GM18499 (cell line): ENCODE measurements around the gene UTS2B.
A peak's percentile ranks its signal among the peaks of the same experiment; 100 is the strongest.

Source experiments
- ATAC-seq: cut with Tn5 transposase; IDR thresholded peaks from one replicate; pipeline ENCODE4 v1.9.1; 2021; ENCODE audit warnings: moderate number of reproducible peaks; ENCODE audit not compliant: insufficient read depth, unreplicated experiment

The UTS2B gene

GRCh38 chr3:191353022-191353777, 22.9 kb upstream of the UTS2B start:
- ATAC-seq = no peak

GRCh38 chr3:191352014-191352413, 21.7 kb upstream of the UTS2B start:
- no peak for ATAC-seq

- no peak for ATAC-seq
Measured at GRCh38 chr3:191350396-191351090, 20.2 kb upstream of the UTS2B start.

- no peak for ATAC-seq
Measured at GRCh38 chr3:191348098-191348497, 17.8 kb upstream of the UTS2B start.

- no peak for ATAC-seq
Measured at GRCh38 chr3:191347228-191347627, 16.9 kb upstream of the UTS2B start.

- no peak for ATAC-seq
Measured at GRCh38 chr3:191345334-191345733, 15.0 kb upstream of the UTS2B start.

- no peak for ATAC-seq
Measured at GRCh38 chr3:191343913-191344312, 13.6 kb upstream of the UTS2B start.

- no peak for ATAC-seq
Measured at GRCh38 chr3:191343115-191343514, 12.8 kb upstream of the UTS2B start.

GRCh38 chr3:191342411-191342810, 12.1 kb upstream of the UTS2B start:
- no peak for ATAC-seq

GRCh38 chr3:191342006-191342405, 11.7 kb upstream of the UTS2B start:
- no peak for ATAC-seq

- ATAC-seq = no peak
Measured at GRCh38 chr3:191340966-191341365, 10.6 kb upstream of the UTS2B start.

GRCh38 chr3:191340351-191340750, 10.0 kb upstream of the UTS2B start:
- no peak for ATAC-seq

GRCh38 chr3:191339316-191339917, 9.1 kb upstream of the UTS2B start:
- no peak for ATAC-seq

GRCh38 chr3:191338177-191338488, 7.8 kb upstream of the UTS2B start:
- ATAC-seq = no peak

GRCh38 chr3:191336833-191337232, 6.5 kb upstream of the UTS2B start:
- ATAC-seq = no peak

- ATAC-seq = no peak
Measured at GRCh38 chr3:191334346-191334893, 4.1 kb upstream of the UTS2B start.

GRCh38 chr3:191333298-191333880, 3.1 kb upstream of the UTS2B start:
- no peak for ATAC-seq

GRCh38 chr3:191331388-191331787, 1.1 kb upstream of the UTS2B start:
- ATAC-seq = no peak

GRCh38 chr3:191330530-191331048, 263 bp upstream of the UTS2B start:
- ATAC-seq = no peak

GRCh38 chr3:191328962-191329653, 1.2 kb downstream of the UTS2B start, which contains the start of gene CCDC50:
Gene CCDC50 (plus strand): TSS chr3:191329394. CDS start chr3:191329675, 281 bp downstream.
- ATAC-seq = peak; percentile 46
